Heart left ventricle (tissue), 16 donors: ENCODE results near the gene RSRP1. TPM values are rescaled to one million over a fixed set of nuclear protein-coding genes. Genes with fewer than 3 reads are reported as not detected.

Source experiments
- ATAC-seq, 4 donors: fragments of 200-7000 bp; cut with Tn5 transposase; one replicate each; pipeline ENCODE4 v1.9.1; 2020 to 2022; ENCODE audit warnings: moderate library complexity in 4 of 4, mild to moderate bottlenecking in 3 of 4, moderate number of reproducible peaks in 1 of 4
- DNase-seq, 5 donors: peaks; one replicate each; pipeline ENCODE4 v3.0.0-alpha.2; 2020
- H3K27ac ChIP-seq, 12 donors: fragments of 200-600 bp; sonication (generic) in 4 of 12; one replicate each; pipeline versions ENCODE4 v1.5.0 to v1.8.0; 2016 to 2022; ENCODE audit warnings: mild to moderate bottlenecking in 2 of 12
- H3K27me3 ChIP-seq, 9 donors: fragments of 200-600 bp; sonication (generic) in 2 of 9; one replicate each; pipeline versions ENCODE4 v1.5.1 to v1.8.0; 2016 to 2022; ENCODE audit warnings: mild to moderate bottlenecking in 3 of 9
- H3K36me3 ChIP-seq, 9 donors: fragments of 200-600 bp; sonication (generic) in 2 of 9; one replicate each; pipeline versions ENCODE4 v1.5.0 to v1.8.0; 2018 to 2022; ENCODE audit warnings: mild to moderate bottlenecking in 2 of 9
- H3K4me1 ChIP-seq, 12 donors: fragments of 200-600 bp; sonication (generic) in 4 of 12; one replicate each; pipeline versions ENCODE4 v1.5.0 to v1.8.0; 2016 to 2022; ENCODE audit warnings: mild to moderate bottlenecking in 3 of 12
- H3K4me3 ChIP-seq, 12 donors: fragments of 200-600 bp; sonication (generic) in 4 of 12; one replicate each; pipeline versions ENCODE4 v1.5.0 to v1.8.0; 2017 to 2022; ENCODE audit warnings: mild to moderate bottlenecking in 9 of 12, moderate library complexity in 4 of 12
- H3K9me3 ChIP-seq, 12 donors: fragments of 200-600 bp; sonication (generic) in 4 of 12; one replicate each; pipeline versions ENCODE4 v1.5.0 to v1.8.0; 2016 to 2022; ENCODE audit warnings: mild to moderate bottlenecking in 1 of 12
- CTCF ChIP-seq, 12 donors: fragments of 200-600 bp; sonication (generic) in 4 of 12; IDR thresholded peaks; one replicate each; pipeline versions ENCODE4 v1.5.0 to v1.8.0; 2018 to 2022; ENCODE audit warnings: antibody characterized with exemption in 12 of 12, mild to moderate bottlenecking in 5 of 12
- POLR2A ChIP-seq, 2 donors: fragments of 450-650 bp; IDR thresholded peaks; one replicate each; pipeline ENCODE4 v1.6.1; 2017; ENCODE audit warnings: antibody characterized with exemption in 2 of 2, mild to moderate bottlenecking in 2 of 2, moderate library complexity in 2 of 2
- WGBS, 4 donors: extraction: QIAGEN DNeasy Blood & Tissue Kit in 2 of 4; methylation state at CpG; one replicate each; pipeline versions ENCODE4 v1.1.5 to v1.1.7; 2013 to 2018; 5-methylcytosine and 5-hydroxymethylcytosine counted together
- intact Hi-C, 10 donors: fragments of 100-400 bp; cut with DNase I; formaldehyde crosslinking; loops; one replicate each; pipeline versions ENCODE4 v1.11.1 to v1.14.2; 2022
- polyA plus RNA-seq, 2 donors: library from polyadenylated mRNA; stranded (reverse); fragments of 200-250 nt; gene quantifications; one replicate each; pipeline ENCODE4 v1.2.3, GENCODE V29; 2013
- total RNA-seq, 9 donors: library from RNA; depleted of rRNA in 2 of 9; stranded (reverse); fragments of >200 nt in 2 of 9; fragmentation: NEBNext Ultra II Directional in 3 of 9; extraction: Animal tissue kit (Norgen Biotek cat#: 25700) in 3 of 9; gene quantifications; one replicate each; pipeline versions ENCODE4 v1.1.0 to v1.2.4, GENCODE V29; 2016 to 2023
- donor health status: ischemic (EF 13 %, LVEDD 7.1; RV severe dilation, severe dysfunction).
- donor health status: healthy with polysubstance abuse.
- donor health status: DM: no; HTN: yes; CAD: no.
- donor health status: DM: no; HTN: no; CAD: no.
- donor health status: ischemic (EF 25% LVEDD 6.9; RV normal size, moderate dysfunction).
- donor health status: ischemic (EF 25% LVEDD 5.7; RV mildly dilated, moderate dysfunction).
- donor health status: healthy.
- donor health status: DM: yes; HTN: yes; CAD: no.
- donor health status: ischemic (EF 35%, LVEDD 5.7; RV mildly dilated, moderate dysfunction).
- donor health status: nonischemic (EF 11% LVEDD 7.7; RV severe dilation, severe dysfunction).
- donor health status: DM: yes; HTN: yes; CAD: no.
- donor health status: PGD.
- donor health status: ischemic (EF 29% LVEDD 5.4; RV normal size, mild dysfunction).
- donor health status: nonischemic (EF 23%, LVEDD 6.1; RV moderate dilation, normal function).

Gene RSRP1
- total and polyA plus RNA-seq, 11 donors = 14.4 to 114 (median 29.4) TPM

DNA sequence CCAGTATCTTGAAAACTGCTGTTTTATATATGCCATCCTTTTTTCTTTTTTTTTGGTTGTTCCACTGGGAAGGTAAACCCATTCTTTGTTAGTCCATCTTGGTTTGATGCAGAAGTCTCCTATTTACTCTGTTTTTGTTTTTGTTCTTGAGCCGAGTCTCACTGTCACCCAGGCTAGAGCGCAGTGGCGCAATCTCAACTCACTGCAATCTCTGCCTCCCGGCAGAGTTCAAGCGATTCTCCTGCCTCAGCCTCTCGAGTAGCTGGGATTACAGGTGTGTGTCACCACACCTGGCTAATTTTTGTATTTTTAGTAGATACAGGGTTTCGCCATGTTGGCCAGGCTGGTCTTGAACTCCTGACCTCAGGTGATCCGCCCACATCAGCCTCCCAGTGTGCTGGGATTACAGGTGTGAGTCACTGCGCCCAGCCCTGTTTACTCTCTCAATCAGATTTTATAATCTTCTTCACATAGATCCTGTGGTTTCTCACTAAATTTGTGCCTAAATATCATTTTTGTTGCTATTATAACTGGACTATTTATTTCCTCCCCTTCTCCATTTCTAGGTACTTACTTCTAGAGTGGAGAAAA lies 27.5 kb downstream of the RSRP1 start:
- Histone ChIP-seq H3K9me3 (no peaks in the 10 kb centered on the region), H3K4me3 (no peak overlapping the region), H3K36me3 (peaks cover 0 to 56% (median 53%) of the 10 kb centered on the region in 9 donors), H3K4me1 (no peaks in the 10 kb centered on the region), H3K27ac (no peak overlapping the region), H3K27me3 (no peaks in the 10 kb centered on the region)
- no peak for TF ChIP-seq POLR2A (IDR thresholded peaks at IDR 0.05)
- ATAC-seq (no peak), DNase-seq (no peak)
- 96 to 99% (median 96%) methylated on average over 9 of the region's 9 CpGs for WGBS, 4 donors
- intact Hi-C loops = loop anchor here in 2 of 10 donors (5.0 to 10.0 kb wide), 2 partner anchors 565 to 567 kb away; no protein-coding TSS in a partner anchor

DNA sequence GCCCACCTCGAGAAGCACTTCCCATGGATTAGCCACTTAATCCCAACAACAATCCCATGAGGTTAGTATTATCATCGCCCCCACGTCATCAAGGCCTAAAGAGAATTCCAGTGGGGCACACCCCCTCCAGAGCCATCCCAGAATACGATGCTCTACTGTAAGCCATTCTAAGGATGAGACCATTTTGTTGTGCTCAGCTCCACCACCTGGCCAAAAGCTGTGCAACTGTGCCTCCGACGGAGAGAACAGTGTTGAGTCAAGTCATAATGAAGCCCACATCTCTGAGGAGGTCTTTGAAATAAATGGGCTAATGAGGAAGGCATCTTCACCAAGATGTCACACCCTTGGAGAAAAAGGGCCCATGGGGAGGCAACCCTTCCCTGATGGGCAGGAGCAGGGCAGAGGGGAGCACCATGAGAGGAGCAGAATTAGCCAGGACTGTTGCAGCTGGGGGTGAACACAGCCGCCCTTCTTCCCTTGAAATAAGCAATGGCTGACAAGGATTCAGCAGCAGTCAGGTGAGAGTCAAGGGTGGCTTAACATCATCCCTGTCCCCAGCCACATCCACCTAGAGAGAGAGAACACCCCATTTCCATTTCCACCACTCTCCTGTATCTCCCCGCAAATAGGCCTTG lies 29.5 kb downstream of the RSRP1 start:
- intact Hi-C loops = no loop called here
- H3K27me3 ChIP-seq = no peaks in the 10 kb centered on the region
- 79 to 89% (median 84%) methylated on average over 8 of the region's 8 CpGs for WGBS, 4 donors
- H3K36me3 ChIP-seq = peaks cover 0 to 36% (median 33%) of the 10 kb centered on the region in 9 donors
- no peaks in the 10 kb centered on the region for H3K9me3 ChIP-seq
- no peak for TF ChIP-seq POLR2A (IDR thresholded peaks at IDR 0.05)
- TF ChIP-seq CTCF (IDR thresholded peaks at IDR 0.05) = no peak
- DNase-seq = no peak
- H3K4me3 ChIP-seq = no peak overlapping the region
- H3K4me1 ChIP-seq = no peaks in the 10 kb centered on the region
- no peak overlapping the region for H3K27ac ChIP-seq
- no peak for ATAC-seq

DNA sequence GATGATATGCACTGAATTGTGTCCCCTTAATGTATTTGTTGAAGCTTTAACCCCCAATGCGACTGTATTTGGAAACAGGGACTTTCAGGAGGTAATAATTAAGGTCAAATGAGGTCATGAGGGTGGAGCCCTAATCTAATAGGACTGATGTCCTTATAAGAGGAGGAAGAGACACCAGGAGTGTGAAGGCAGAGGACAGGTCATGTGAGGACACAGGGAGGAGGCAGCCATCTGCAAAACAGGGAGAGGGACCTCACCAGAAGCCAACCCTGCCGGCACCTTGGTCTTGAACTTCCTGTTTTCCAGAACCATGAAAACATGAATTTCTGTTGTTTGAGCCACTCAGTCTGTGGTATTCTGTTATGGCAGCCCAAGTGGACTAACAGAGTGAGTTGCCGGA lies 30.2 kb downstream of the RSRP1 start:
- intact Hi-C loops = no loop called here
- Histone ChIP-seq H3K4me1 (no peaks in the 10 kb centered on the region), H3K36me3 (peaks cover 0 to 29% (median 26%) of the 10 kb centered on the region in 9 donors), H3K27me3 (no peaks in the 10 kb centered on the region), H3K27ac (no peak overlapping the region), H3K4me3 (no peak overlapping the region), H3K9me3 (no peaks in the 10 kb centered on the region)
- ATAC-seq = no peak
- TF ChIP-seq CTCF (IDR thresholded peaks at IDR 0.05) (no peak), POLR2A (IDR thresholded peaks at IDR 0.05) (no peak)
- no peak for DNase-seq
- WGBS, 4 donors = 75 to 86% (median 81%) methylated on average over 3 of the region's 3 CpGs

DNA sequence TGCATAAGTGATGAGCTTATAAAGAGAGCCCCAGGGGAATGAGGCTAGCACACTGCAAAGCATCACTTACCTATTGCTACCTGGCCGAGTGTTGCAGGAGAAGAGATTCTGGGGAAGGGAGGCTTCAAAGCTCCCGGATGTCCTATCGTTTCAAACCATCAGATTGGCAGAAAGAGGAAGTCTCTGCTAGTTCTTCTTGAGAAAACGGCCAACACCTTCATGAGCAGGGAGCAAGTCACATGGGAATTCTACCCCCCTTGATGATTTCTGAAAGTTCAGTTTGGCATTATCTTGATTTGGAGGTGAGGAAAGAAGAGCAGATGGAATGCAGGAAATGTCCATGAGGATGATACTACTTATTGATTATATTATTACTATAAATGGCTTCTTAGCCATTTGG lies 31.1 kb downstream of the RSRP1 start:
- peaks cover 0 to 4% (median 0%) of the 10 kb centered on the region in 9 donors for H3K27me3 ChIP-seq
- TF ChIP-seq CTCF (IDR thresholded peaks at IDR 0.05) = no peak
- no peak for TF ChIP-seq POLR2A (IDR thresholded peaks at IDR 0.05)
- H3K36me3 ChIP-seq = peaks cover 0 to 20% (median 17%) of the 10 kb centered on the region in 9 donors
- no peaks in the 10 kb centered on the region for H3K4me1 ChIP-seq
- 79 to 81% (median 80%) methylated on average over 4 of the region's 4 CpGs for WGBS, 4 donors
- ATAC-seq (no peak), DNase-seq (no peak)
- no peak overlapping the region for H3K4me3 ChIP-seq
- intact Hi-C loops = no loop called here
- H3K27ac ChIP-seq = no peak overlapping the region
- no peaks in the 10 kb centered on the region for H3K9me3 ChIP-seq
